Smooth muscle cell (in vitro differentiated cells): ENCODE measurements around the gene HOOK2. TPM values are rescaled to one million over a fixed set of nuclear protein-coding genes. Genes with fewer than 3 reads are reported as not detected.
"Not testable (repeated sequence)": the region's sequence is repeated elsewhere in the genome, so short reads cannot be mapped to it uniquely, and the experiment has no call there.

Experiments used
- DNase-seq: peaks from one replicate; lab custom pipeline; 2025; ENCODE audit not compliant: unreplicated experiment; lab: John Stamatoyannopoulos, UW
- H2AFZ ChIP-seq: fragments of 200-600 bp; sonication (generic); 2 replicates; pipeline ENCODE4 v1.6.0; 2016; ENCODE audit warnings: antibody characterized with exemption, low read depth, mild to moderate bottlenecking
- H3F3A ChIP-seq: fragments of 200-600 bp; sonication (generic); 2 replicates; pipeline ENCODE4 v1.6.0; 2017; ENCODE audit warnings: antibody characterized with exemption, low read depth
- H3K27ac ChIP-seq: fragments of 200-600 bp; sonication (generic); 2 replicates; pipeline ENCODE4 v1.5.1; 2016; ENCODE audit warnings: low read depth, mild to moderate bottlenecking
- H3K27me3 ChIP-seq: fragments of 200-600 bp; sonication (generic); 2 replicates; pipeline ENCODE4 v1.6.1; 2016; ENCODE audit warnings: low read depth, mild to moderate bottlenecking
- H3K36me3 ChIP-seq: fragments of 200-600 bp; sonication (generic); 2 replicates; pipeline ENCODE4 v1.5.1; 2016; ENCODE audit warnings: low read depth
- H3K4me1 ChIP-seq: fragments of 200-600 bp; sonication (generic); 2 replicates; pipeline ENCODE4 v1.5.1; 2016; ENCODE audit warnings: low read depth
- H3K4me2 ChIP-seq: fragments of 200-600 bp; sonication (generic); 2 replicates; pipeline ENCODE4 v1.6.0; 2016; ENCODE audit warnings: mild to moderate bottlenecking
- H3K4me3 ChIP-seq: fragments of 200-600 bp; sonication (generic); 2 replicates; pipeline ENCODE4 v1.5.1; 2016; ENCODE audit warnings: mild to moderate bottlenecking
- H3K79me2 ChIP-seq: fragments of 200-600 bp; sonication (generic); 2 replicates; pipeline ENCODE4 v1.6.0; 2016; ENCODE audit warnings: low read depth, mild to moderate bottlenecking
- H3K9ac ChIP-seq: fragments of 200-600 bp; sonication (generic); 2 replicates; pipeline ENCODE4 v1.6.0; 2016; ENCODE audit warnings: low read depth
- H3K9me3 ChIP-seq: fragments of 200-600 bp; sonication (generic); replicated peaks from 2 replicates; pipeline ENCODE4 v1.5.1; 2016; ENCODE audit warnings: low read depth
- H4K20me1 ChIP-seq: fragments of 200-600 bp; sonication (generic); 2 replicates; pipeline ENCODE4 v1.6.0; 2016; ENCODE audit warnings: low read depth
- CTCF ChIP-seq: fragments of 200-600 bp; sonication (generic); IDR thresholded peaks from 2 replicates; pipeline ENCODE4 v1.5.1; 2017; ENCODE audit warnings: borderline replicate concordance, mild to moderate bottlenecking, antibody characterized with exemption; ENCODE audit not compliant: insufficient read depth, poor library complexity, severe bottlenecking
- WGBS: methylation state at CpG from one replicate; pipeline ENCODE4 v1.1.7; 2016; ENCODE audit warnings: low lambda C conversion rate; 5-methylcytosine and 5-hydroxymethylcytosine counted together
- polyA plus RNA-seq: library from polyadenylated mRNA; unstranded; fragments of >200 nt; fragmentation: Nextera tagmentation; extraction: Ambion mirVana; gene quantifications from 2 replicates; pipeline ENCODE4 v1.2.1, GENCODE V29; 2016
- total RNA-seq: library from RNA; depleted of rRNA; stranded (reverse); fragments of >200 nt; gene quantifications from 2 replicates; pipeline ENCODE4 v1.2.3, GENCODE V29; 2014

HOOK2 gene
- total and polyA plus RNA-seq, 2 experiments from 2014 or later: 14.6 to 20.5 TPM

- Histone ChIP-seq H3K36me3 (no peaks in the 10 kb centered on the region), H3K4me2 (peak overlapping the region; percentile 100)
Observed at GRCh38 chr19:12800466-12800770, 25.1 kb upstream of the HOOK2 start.

GRCh38 chr19:12799742-12800465, 24.6 kb upstream of the HOOK2 start:
- Histone ChIP-seq H3K36me3 (no peaks in the 10 kb centered on the region), H3K9ac (no peak overlapping the region), H3F3A (peaks cover 9% of the 10 kb centered on the region), H3K4me2 (peak overlapping the region; percentile 100), H3K4me1 (peaks cover 11% of the 10 kb centered on the region), H3K27me3 (no peaks in the 10 kb centered on the region), H3K4me3 (peak overlapping the region; percentile 88), H2AFZ (no peak overlapping the region), H3K9me3 (no peaks in the 10 kb centered on the region), H3K27ac (no peak overlapping the region), H3K79me2 (peaks cover 5% of the 10 kb centered on the region), H4K20me1 (peaks cover 6% of the 10 kb centered on the region)
- no peak for TF ChIP-seq CTCF
- no peak for DNase-seq
- 98% methylated on average over 18 of the region's 18 CpGs for WGBS

More at GRCh38 chr19:12800466-12800770, 25.1 kb upstream of the HOOK2 start:
- H3K27ac ChIP-seq: no peak overlapping the region
- H2AFZ ChIP-seq: no peak overlapping the region
- 87% methylated on average over 1 of the region's 1 CpG for WGBS
- H3K9me3 ChIP-seq: no peaks in the 10 kb centered on the region
- H3K9ac ChIP-seq: no peak overlapping the region
- no peak for TF ChIP-seq CTCF
- H3K4me3 ChIP-seq: peak overlapping the region; percentile 88
- peaks cover 11% of the 10 kb centered on the region for H3K4me1 ChIP-seq
- H3F3A ChIP-seq: peaks cover 9% of the 10 kb centered on the region
- H4K20me1 ChIP-seq: peaks cover 6% of the 10 kb centered on the region
- H3K27me3 ChIP-seq: no peaks in the 10 kb centered on the region
- no peak for DNase-seq
- peaks cover 5% of the 10 kb centered on the region for H3K79me2 ChIP-seq

GRCh38 chr19:12797607-12798006, 22.3 kb upstream of the HOOK2 start:
- H3K9me3 ChIP-seq, H3K36me3 ChIP-seq, H3K9ac ChIP-seq, H3K27me3 ChIP-seq, H2AFZ ChIP-seq, DNase-seq, H3K4me3 ChIP-seq, H3K27ac ChIP-seq, H3K4me2 ChIP-seq: not testable (repeated sequence)
- Histone ChIP-seq H4K20me1 (peaks cover 18% of the 10 kb centered on the region), H3K4me1 (peaks cover 11% of the 10 kb centered on the region), H3F3A (peaks cover 14% of the 10 kb centered on the region), H3K79me2 (peaks cover 13% of the 10 kb centered on the region)
- WGBS: 98% methylated on average over 7 of the region's 7 CpGs

GRCh38 chr19:12797141-12797587, 21.8 kb upstream of the HOOK2 start:
- no peak for DNase-seq
- TF ChIP-seq CTCF: no peak
- H3K27ac ChIP-seq: no peak overlapping the region

More at GRCh38 chr19:12797141-12797587, 21.8 kb upstream of the HOOK2 start:
- Histone ChIP-seq H3K27me3 (no peaks in the 10 kb centered on the region), H3K9me3 (no peaks in the 10 kb centered on the region), H3F3A (peaks cover 19% of the 10 kb centered on the region), H3K4me1 (peaks cover 6% of the 10 kb centered on the region), H3K4me2 (no peak overlapping the region), H2AFZ (no peak overlapping the region), H3K36me3 (no peaks in the 10 kb centered on the region), H3K4me3 (no peak overlapping the region), H3K79me2 (peaks cover 17% of the 10 kb centered on the region), H3K9ac (no peak overlapping the region), H4K20me1 (peaks cover 22% of the 10 kb centered on the region)
- 97% methylated on average over 6 of the region's 6 CpGs for WGBS
